Kidney (tissue), 14 donors: ENCODE measurements around the gene XYLT1. TPM values are rescaled to one million over a fixed set of nuclear protein-coding genes. Genes with fewer than 3 reads are reported as not detected.
A peak's percentile ranks its signal among the peaks of the same experiment; 100 is the strongest.

Experiments
- DNase-seq, 5 donors: peaks; one replicate each; pipeline ENCODE4 v3.0.0-alpha.2; 2013 to 2020
- FAIRE-seq: peaks from 2 replicates; lab custom pipeline; 2012; peaks lifted over from hg19 to GRCh38; lab: Jason Lieb, UNC
- H3K27ac ChIP-seq, 2 donors: one replicate each; pipeline ENCODE4 v1.7.0; 2013; ENCODE audit warnings: low read depth in 2 of 2, low read length in 2 of 2, inconsistent platforms in 1 of 2
- H3K27me3 ChIP-seq: one replicate; pipeline ENCODE4 v1.7.1; 2013; ENCODE audit warnings: low read length, inconsistent platforms; ENCODE audit not compliant: control insufficient read depth, insufficient read depth
- H3K36me3 ChIP-seq, 3 donors: one replicate each; pipeline versions ENCODE4 v1.7.0 to v1.7.1; 2013; ENCODE audit warnings: low read length in 3 of 3, control low read depth in 1 of 3, inconsistent platforms in 1 of 3; ENCODE audit not compliant: insufficient read depth in 3 of 3, control insufficient read depth in 2 of 3
- H3K4me1 ChIP-seq, 3 donors: one replicate each; pipeline versions ENCODE4 v1.7.0 to v1.7.1; 2013; ENCODE audit warnings: low read length in 3 of 3, inconsistent platforms in 1 of 3, low read depth in 1 of 3; ENCODE audit not compliant: control insufficient read depth in 2 of 3, insufficient read depth in 2 of 3
- H3K4me3 ChIP-seq, 3 donors: one replicate each; pipeline versions ENCODE4 v1.7.0 to v1.8.1; 2013; ENCODE audit warnings: low read length in 3 of 3, control low read depth in 1 of 3, inconsistent platforms in 1 of 3
- H3K9ac ChIP-seq, 3 donors: one replicate each; pipeline versions ENCODE4 v1.7.0 to v1.7.1; 2013; ENCODE audit warnings: low read length in 3 of 3, control low read depth in 1 of 3, inconsistent platforms in 1 of 3
- H3K9me3 ChIP-seq, 3 donors: one replicate each; pipeline versions ENCODE4 v1.7.0 to v1.7.1; 2013; ENCODE audit warnings: low read length in 3 of 3, control low read depth in 1 of 3, inconsistent platforms in 1 of 3; ENCODE audit not compliant: control insufficient read depth in 2 of 3, insufficient read depth in 1 of 3
- CTCF ChIP-seq: IDR thresholded peaks from 3 replicates; pipeline ENCODE4 v1.5.1; 2012; ENCODE audit warnings: mild to moderate bottlenecking, moderate library complexity, borderline replicate concordance; ENCODE audit not compliant: insufficient read depth; ENCODE audit errors: extremely low read depth
- intact Hi-C: fragments of 100-400 bp; cut with DNase I; formaldehyde crosslinking; loops from one replicate; pipeline ENCODE4 v1.11.1; 2022
- polyA plus RNA-seq: library from polyadenylated mRNA; stranded (reverse); fragments of 350-450 nt; fragmentation: Illumina TruSeq; extraction: RNeasy Lipid Tissue Mini Kit (QIAGEN cat#74804); gene quantifications from one replicate; pipeline ENCODE4 v1.2.3, GENCODE V29; 2014; ENCODE audit warnings: low read depth, low replicate concordance; ENCODE audit not compliant: insufficient read depth
- total RNA-seq: library from RNA; stranded (reverse); fragmentation: NEBNext Ultra II Directional; extraction: Animal tissue kit (Norgen Biotek cat#: 25700); gene quantifications from one replicate; pipeline ENCODE4 v1.2.1, GENCODE V29; 2021
- donor health status: control.
- donor health status: control.
- donor health status: control.
- donor health status: control.
- donor health status: control.
- donor health status: DM: yes; HTN: yes; CAD: no.
- donor health status: Normal renal cell carcinoma (clear cell type).

The XYLT1 gene
- total and polyA plus RNA-seq, 2 donors from 2014 or later = 0.52 to 7.6 TPM

GRCh38 chr16:17375461-17376304, 95.1 kb downstream of the XYLT1 start:
- TF ChIP-seq CTCF = no peak
- FAIRE-seq (no peak), DNase-seq (peak in 2 of 5 donors; percentile 31 to 59)
- H3K9ac ChIP-seq = no peak overlapping the region
- no peaks in the 10 kb centered on the region for H3K27me3 ChIP-seq
- no peaks in the 10 kb centered on the region for H3K9me3 ChIP-seq
- intact Hi-C loops = no loop called here
- peak overlapping the region in 1 of 2 donors; percentile 24 for H3K27ac ChIP-seq
- H3K36me3 ChIP-seq = no peaks in the 10 kb centered on the region
- no peak overlapping the region for H3K4me3 ChIP-seq
- H3K4me1 ChIP-seq = peaks cover 0 to 14% (median 0%) of the 10 kb centered on the region in 3 donors

- Histone ChIP-seq H3K27me3 (no peaks in the 10 kb centered on the region), H3K27ac (no peak overlapping the region), H3K9me3 (no peaks in the 10 kb centered on the region), H3K36me3 (no peaks in the 10 kb centered on the region), H3K4me3 (no peak overlapping the region), H3K4me1 (peaks cover 0 to 18% (median 0%) of the 10 kb centered on the region in 3 donors), H3K9ac (no peak overlapping the region)
- no peak for TF ChIP-seq CTCF
- intact Hi-C loops = no loop called here
- DNase-seq (no peak), FAIRE-seq (no peak)
Observed at GRCh38 chr16:17374668-17375255, 96.0 kb downstream of the XYLT1 start.

- no peaks in the 10 kb centered on the region for H3K36me3 ChIP-seq
- TF ChIP-seq CTCF = no peak
- no peak overlapping the region for H3K9ac ChIP-seq
- no peaks in the 10 kb centered on the region for H3K9me3 ChIP-seq
- DNase-seq (no peak), FAIRE-seq (no peak)
- no peak overlapping the region for H3K4me3 ChIP-seq
- no peaks in the 10 kb centered on the region for H3K27me3 ChIP-seq
- intact Hi-C loops = no loop called here
- no peak overlapping the region for H3K27ac ChIP-seq
- peaks cover 0 to 13% (median 0%) of the 10 kb centered on the region in 3 donors for H3K4me1 ChIP-seq
Observed at GRCh38 chr16:17373533-17373932, 97.2 kb downstream of the XYLT1 start.
